Endothelial cell of umbilical vein (primary cell): Measurements from ENCODE around the gene TOMM20. TPM values are rescaled to one million over a fixed set of nuclear protein-coding genes. Genes with fewer than 3 reads are reported as not detected.
A peak's percentile ranks its signal among the peaks of the same experiment; 100 is the strongest.

ENCODE experiments used
- BruUV-seq: library from RNA; stranded (reverse); fragments of 400-500 nt; replicated peaks from 2 replicates; lab custom pipeline; 2021; lab: Mats Ljungman, UMichigan
- CTCF ChIA-PET: fragments of 300-600, 350-600 bp; sonication (Branson Sonifier 250); formaldehyde crosslinking; loops from one replicate; lab custom pipeline; 2021; ENCODE audit warnings: antibody characterized with exemption, inconsistent platforms; lab: Charles Lee
- POLR2A ChIA-PET: fragments of 300-600, 350-600 bp; sonication (Branson Sonifier 250); formaldehyde crosslinking; loops from one replicate; lab custom pipeline; 2021; ENCODE audit warnings: antibody characterized with exemption, inconsistent platforms; lab: Charles Lee
- DNase-seq: peaks from one replicate; pipeline ENCODE4 v3.0.0-alpha.2; 2011; ENCODE audit warnings: low read depth, low spot score
- FAIRE-seq: peaks from 2 replicates; lab custom pipeline; 2011; peaks lifted over from hg19 to GRCh38; lab: Jason Lieb, UNC
- H2AFZ ChIP-seq: 2 replicates; pipeline ENCODE4 v1.6.0; 2012; ENCODE audit warnings: low read depth, low read length, control low read depth, inconsistent platforms
- H3K27ac ChIP-seq: 2 replicates; pipeline ENCODE4 v1.5.1; 2011; ENCODE audit warnings: low read depth, mild to moderate bottlenecking, control low read depth, low read length, moderate library complexity; ENCODE audit not compliant: insufficient read depth
- H3K27me3 ChIP-seq, 2 experiments: 2 replicates each; pipeline versions ENCODE4 v1.6.0 to v1.6.1; 2011; ENCODE audit warnings: low read length in 2 of 2, mixed read lengths in 1 of 2; ENCODE audit not compliant: control insufficient read depth in 2 of 2, insufficient read depth in 2 of 2
- H3K36me3 ChIP-seq, 2 experiments: 2 replicates in 1 of 2; 3 replicates in 1 of 2; pipeline ENCODE4 v1.5.1; 2011; ENCODE audit warnings: low read length in 2 of 2, mild to moderate bottlenecking in 1 of 2, moderate library complexity in 1 of 2; ENCODE audit not compliant: control insufficient read depth in 2 of 2, insufficient read depth in 2 of 2; ENCODE audit errors: extremely low read depth in 1 of 2
- H3K4me1 ChIP-seq: 3 replicates; pipeline ENCODE4 v1.5.1; 2011; ENCODE audit warnings: mild to moderate bottlenecking, low read length; ENCODE audit not compliant: control insufficient read depth, insufficient read depth; ENCODE audit errors: extremely low read depth
- H3K4me2 ChIP-seq: 2 replicates; pipeline ENCODE4 v1.6.1; 2011; ENCODE audit warnings: low read length, control low read depth, mixed read lengths; ENCODE audit not compliant: insufficient read depth
- H3K4me3 ChIP-seq, 3 experiments: fragments of 200-600 bp in 1 of 3; sonication (generic), shearing (Covaris generic) in 1 of 3; replicated peaks in 1 of 3; 2 replicates each; pipeline ENCODE4 v1.5.1; 2011 to 2016; ENCODE audit warnings: control low read depth in 3 of 3, low read length in 3 of 3, mild to moderate bottlenecking in 2 of 3, inconsistent platforms in 1 of 3, low read depth in 1 of 3, moderate library complexity in 1 of 3; ENCODE audit not compliant: insufficient read depth in 1 of 3
- H3K79me2 ChIP-seq: 2 replicates; pipeline ENCODE4 v1.6.0; 2012; ENCODE audit warnings: low read length, inconsistent platforms; ENCODE audit not compliant: control insufficient read depth, insufficient read depth
- H3K9ac ChIP-seq: replicated peaks from 2 replicates; pipeline ENCODE3; 2011; ENCODE audit warnings: low read length, control low read depth; ENCODE audit not compliant: insufficient read depth; ENCODE audit errors: extremely low read depth
- H3K9me1 ChIP-seq: replicated peaks from 3 replicates; pipeline ENCODE4 v1.6.0; 2011; ENCODE audit warnings: mild to moderate bottlenecking, low read length; ENCODE audit not compliant: control insufficient read depth, insufficient read depth; ENCODE audit errors: extremely low read depth
- H3K9me3 ChIP-seq: replicated peaks from 2 replicates; pipeline ENCODE4 v1.5.1; 2012; ENCODE audit warnings: low read length, inconsistent platforms; ENCODE audit not compliant: control insufficient read depth, insufficient read depth
- H4K20me1 ChIP-seq: replicated peaks from 2 replicates; pipeline ENCODE3; 2011; ENCODE audit warnings: mild to moderate bottlenecking, low read length; ENCODE audit not compliant: control insufficient read depth, insufficient read depth; ENCODE audit errors: extremely low read depth
- CTCF ChIP-seq, 2 donors: IDR thresholded peaks; 1 replicate in 1 of 2; 2 replicates in 1 of 2; pipeline ENCODE4 v1.5.1; 2011; ENCODE audit warnings: low read length in 2 of 2, mild to moderate bottlenecking in 2 of 2, moderate library complexity in 2 of 2, control low read depth in 1 of 2, inconsistent platforms in 1 of 2, low read depth in 1 of 2; ENCODE audit not compliant: insufficient read depth in 1 of 2; ENCODE audit errors: extremely low read depth in 1 of 2
- EZH2 ChIP-seq: IDR thresholded peaks from 2 replicates; pipeline ENCODE4 v1.6.1; 2012; ENCODE audit warnings: borderline replicate concordance, low read depth, mild to moderate bottlenecking, moderate library complexity, low read length, inconsistent platforms; ENCODE audit not compliant: severe bottlenecking
- FOS ChIP-seq: IDR thresholded peaks from 2 replicates; pipeline ENCODE4 v1.6.1; 2011; ENCODE audit warnings: mild to moderate bottlenecking, low read length, moderate library complexity, borderline replicate concordance; ENCODE audit not compliant: insufficient read depth
- GATA2 ChIP-seq: IDR thresholded peaks from 2 replicates; pipeline ENCODE4 v1.7.0; 2011; ENCODE audit warnings: low read depth, mild to moderate bottlenecking, moderate library complexity, mixed read lengths, low read length; ENCODE audit not compliant: insufficient read length, insufficient read depth
- JUN ChIP-seq: IDR thresholded peaks from 2 replicates; pipeline ENCODE4 v1.6.1; 2011; ENCODE audit warnings: borderline replicate concordance, low read depth; ENCODE audit not compliant: insufficient read length, insufficient read depth
- MYC ChIP-seq: IDR thresholded peaks from one replicate; pipeline ENCODE4 v1.6.1; 2011; ENCODE audit warnings: mild to moderate bottlenecking, low read depth, low read length
- POLR2A ChIP-seq: IDR thresholded peaks from 2 replicates; pipeline ENCODE4 v1.6.1; 2012; ENCODE audit warnings: low read depth, mild to moderate bottlenecking, control low read depth, low read length
- POLR2AphosphoS5 ChIP-seq: IDR thresholded peaks from 2 replicates; pipeline ENCODE4 v1.6.1; 2012; ENCODE audit warnings: low read depth, mild to moderate bottlenecking, control low read depth, low read length, moderate library complexity; ENCODE audit not compliant: insufficient read depth
- dilution Hi-C: fragments of 300-500 bp; cut with MboI; formaldehyde crosslinking; loops from one replicate; pipeline ENCODE4 v1.15.0; 2019; ENCODE audit warnings: low sequenced_read_pairs; ENCODE audit not compliant: extremely low pct_ligation_motif_present
- intact Hi-C: fragments of 100-400 bp; cut with micrococcal nuclease; formaldehyde crosslinking; loops from one replicate; pipeline ENCODE4 v1.10.0; 2022
- polyA plus RNA-seq, 4 experiments: library from polyadenylated mRNA; depleted of rRNA in 3 of 4; stranded (reverse) in 3 of 4; unstranded in 1 of 4; fragments of >200 nt; gene quantifications; 2 replicates each; pipeline versions ENCODE4 v1.2.1 to v1.2.3, GENCODE V29; 2011 to 2012; ENCODE audit warnings: missing spikeins in 1 of 4
- total RNA-seq: library from RNA; stranded (reverse); gene quantifications from 2 replicates; pipeline ENCODE4 v1.2.3, GENCODE V29; 2021
- TF ChIP-seq, protein P1 (sequence below): IDR thresholded peaks from 2 replicates; pipeline ENCODE4 v1.6.1; 2011; ENCODE audit not compliant: insufficient read depth, insufficient read length

The TOMM20 gene
- total and polyA plus RNA-seq, 2 donors (not counting 3 experiments of a cell fraction or from before 2014, with no cell fraction given) = 42.5 to 98.4 TPM

DNA sequence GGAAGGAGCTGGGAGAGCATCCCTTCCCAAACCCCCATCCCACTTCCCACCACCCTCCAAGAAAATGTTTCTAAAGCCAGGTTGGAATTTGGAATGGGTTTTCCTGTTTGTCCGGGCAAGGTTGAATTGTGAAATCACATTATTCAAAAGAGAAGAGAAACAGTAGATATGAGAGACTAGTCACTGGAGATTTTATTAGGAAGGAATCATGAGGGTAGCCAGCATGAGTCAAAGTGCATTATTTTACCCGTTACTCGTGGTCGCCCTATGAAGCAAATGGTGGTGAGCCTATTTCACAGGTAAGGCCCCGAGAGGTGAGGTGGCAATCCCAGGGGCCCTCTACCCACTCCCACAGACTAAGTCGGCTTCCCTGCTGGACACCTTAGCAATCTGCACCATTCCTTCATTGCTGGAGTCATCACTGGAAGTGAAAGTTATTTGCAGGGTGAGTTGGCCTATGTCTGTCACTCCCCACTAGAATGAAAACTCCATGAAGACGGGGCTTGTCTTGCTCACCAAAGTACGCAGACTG lies 52.8 kb downstream of the TOMM20 start:
- Histone ChIP-seq H3K9me1 (no peaks in the 10 kb centered on the region), H3K4me2 (peak overlapping the region; percentile 44), H3K27me3 (no peaks in the 10 kb centered on the region), H4K20me1 (no peaks in the 10 kb centered on the region), H3K9ac (peak overlapping the region; percentile 83), H3K27ac (peak overlapping the region; percentile 95), H3K4me1 (peaks cover 33% of the 10 kb centered on the region), H3K36me3 (no peaks in the 10 kb centered on the region), H3K4me3 (no peak overlapping the region), H2AFZ (peak overlapping the region; percentile 6), H3K79me2 (no peaks in the 10 kb centered on the region), H3K9me3 (no peaks in the 10 kb centered on the region)
- DNase-seq (no peak), FAIRE-seq (no peak)
- dilution Hi-C loops = loop anchor here (10.0 kb wide), 2 partner anchors 351 to 471 kb away; no protein-coding TSS in a partner anchor
- BruUV-seq = TSS peak; percentile 82
- TF ChIP-seq, protein P1, sequence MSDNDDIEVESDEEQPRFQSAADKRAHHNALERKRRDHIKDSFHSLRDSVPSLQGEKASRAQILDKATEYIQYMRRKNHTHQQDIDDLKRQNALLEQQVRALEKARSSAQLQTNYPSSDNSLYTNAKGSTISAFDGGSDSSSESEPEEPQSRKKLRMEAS = no peak
- no peak for TF ChIP-seq FOS
- TF ChIP-seq MYC = no peak
- TF ChIP-seq POLR2AphosphoS5 = no peak
- TF ChIP-seq EZH2 = no peak
- no peak for TF ChIP-seq GATA2
- TF ChIP-seq JUN = no peak
- TF ChIP-seq POLR2A = no peak
- no peak for TF ChIP-seq CTCF (IDR thresholded peaks at IDR 0.05; ENCODE audit: extremely low read depth in 1 of 2, insufficient read depth in 1 of 2, low read depth in 1 of 2, low read length in 2 of 2)
- CTCF ChIA-PET = interaction anchor here (1.2 kb wide), 2 partner anchors 64 to 352 kb away, joined by 3 to 4 read pairs; no protein-coding TSS in a partner anchor
- intact Hi-C loops = loop anchor here (1.0 to 2.0 kb wide), 9 partner anchors 28 to 352 kb away; no protein-coding TSS in a partner anchor
- POLR2A ChIA-PET = no interaction called here
